ENCODE results near the gene NCK2. TPM values are rescaled to one million over a fixed set of nuclear protein-coding genes. Genes with fewer than 3 reads are reported as not detected.

NCK2 gene
- total RNA-seq, 4 donors from 2014 or later = 55.4 to 90.5 (median 62.5) TPM

DNA sequence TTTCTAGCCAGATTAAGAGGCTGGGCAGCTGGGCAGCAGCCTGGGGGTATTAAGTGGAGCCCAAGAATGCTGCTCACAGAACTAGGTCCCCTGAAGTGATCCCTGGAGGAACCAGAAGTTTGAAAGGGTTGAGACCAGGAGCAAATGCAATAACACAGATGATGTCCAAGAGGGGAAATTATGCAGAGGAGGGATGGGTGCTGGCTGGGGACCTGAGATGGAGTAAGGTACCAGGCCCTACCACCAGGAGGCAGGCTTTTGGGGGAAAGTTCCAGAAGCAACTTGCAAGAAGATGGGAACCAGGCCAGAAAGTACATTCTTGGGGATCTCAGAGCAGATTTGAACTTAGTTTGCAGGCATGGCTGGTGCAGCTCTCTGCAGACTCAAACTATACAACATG lies 175.1 kb downstream of the NCK2 start:
- no peak for DNase-seq
- no peak for TF ChIP-seq POLR2A (IDR thresholded peaks at IDR 0.05)
- TF ChIP-seq CTCF (IDR thresholded peaks at IDR 0.05) = peak in 5 of 6 experiments; percentile 11 to 55 (median 36)
- intact Hi-C loops (cut with DNase I) = no loop called here
- Histone ChIP-seq H3K27me3 (no peaks in the 10 kb centered on the region), H3K9me3 (peaks cover 0 to 14% (median 4%) of the 10 kb centered on the region in 3 donors), H3K27ac (peak overlapping the region in 1 of 4 donors; percentile 40), H3K4me1 (peaks cover 0 to 10% (median 0%) of the 10 kb centered on the region in 3 donors), H3K36me3 (no peaks in the 10 kb centered on the region), H3K4me3 (no peak overlapping the region)

- Histone ChIP-seq H3K27me3 (no peaks in the 10 kb centered on the region), H3K4me3 (no peak overlapping the region), H3K27ac (no peak overlapping the region), H3K9me3 (no peaks in the 10 kb centered on the region), H3K4me1 (peaks cover 0 to 18% (median 0%) of the 10 kb centered on the region in 3 donors), H3K36me3 (no peaks in the 10 kb centered on the region)
- WGBS, 2 donors = 60 to 88% methylated on average over 4 to 6 of the region's 6 CpGs
- intact Hi-C loops (cut with DNase I) = no loop called here
- TF ChIP-seq CTCF (IDR thresholded peaks at IDR 0.05) (no peak), POLR2A (IDR thresholded peaks at IDR 0.05) (no peak)
- DNase-seq = no peak
Measured at GRCh38 chr2:105924271-105924670, 179.6 kb downstream of the NCK2 start.

DNA sequence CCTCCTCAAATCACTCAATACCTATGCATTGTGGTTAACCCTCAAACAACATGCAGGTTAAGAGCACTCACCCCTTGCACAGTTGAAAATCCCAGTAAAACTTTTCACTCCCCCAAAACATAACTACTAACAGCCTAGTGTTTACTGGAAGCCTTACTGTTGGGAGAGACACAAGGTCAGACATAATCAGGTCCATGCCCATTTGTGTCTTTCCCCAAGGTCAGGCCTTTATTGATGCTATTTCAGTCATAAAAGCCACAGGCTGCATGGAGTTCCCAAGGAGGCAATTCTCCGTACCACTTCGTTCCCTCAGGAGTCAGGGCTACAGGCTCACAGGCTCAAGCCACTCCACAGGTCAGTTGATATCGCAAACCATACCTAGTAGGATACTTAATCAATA lies 180.2 kb downstream of the NCK2 start:
- WGBS, 2 donors = 95 to 97% methylated on average over 3 of the region's 3 CpGs
- Histone ChIP-seq H3K36me3 (no peaks in the 10 kb centered on the region), H3K4me1 (peaks cover 0 to 11% (median 0%) of the 10 kb centered on the region in 3 donors), H3K27me3 (no peaks in the 10 kb centered on the region), H3K4me3 (no peak overlapping the region), H3K27ac (no peak overlapping the region), H3K9me3 (no peaks in the 10 kb centered on the region)
- TF ChIP-seq POLR2A (IDR thresholded peaks at IDR 0.05) (no peak), CTCF (IDR thresholded peaks at IDR 0.05) (no peak)
- no peak for DNase-seq
- intact Hi-C loops (cut with DNase I) = no loop called here

DNA sequence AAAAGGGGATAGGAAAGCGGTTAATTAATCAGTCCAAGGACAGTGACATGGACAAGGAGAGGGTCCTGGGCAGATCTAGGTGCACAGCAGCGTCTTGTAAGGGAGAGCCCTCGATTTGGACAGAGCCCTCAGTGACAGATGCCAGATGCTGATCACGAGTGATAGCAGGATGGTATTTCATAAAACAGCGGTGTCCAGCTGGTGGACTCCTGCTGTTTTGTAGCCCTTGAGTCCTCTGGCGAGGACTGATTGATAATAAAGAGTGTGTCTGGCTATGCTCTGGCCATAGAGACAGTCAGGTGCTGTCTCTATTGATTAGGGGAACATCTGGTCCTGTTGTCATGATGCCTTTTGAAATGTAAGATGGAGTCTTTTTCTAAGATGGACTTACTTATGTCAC lies 180.7 kb downstream of the NCK2 start:
- no peak overlapping the region for H3K27ac ChIP-seq
- no peaks in the 10 kb centered on the region for H3K9me3 ChIP-seq
- H3K4me3 ChIP-seq = no peak overlapping the region
- 85 to 87% methylated on average over 6 of the region's 6 CpGs for WGBS, 2 donors
- no peaks in the 10 kb centered on the region for H3K36me3 ChIP-seq
- DNase-seq = no peak
- intact Hi-C loops (cut with DNase I) = no loop called here
- TF ChIP-seq POLR2A (IDR thresholded peaks at IDR 0.05) (no peak), CTCF (IDR thresholded peaks at IDR 0.05) (no peak)
- peaks cover 0 to 11% (median 0%) of the 10 kb centered on the region in 3 donors for H3K4me1 ChIP-seq
- H3K27me3 ChIP-seq = no peaks in the 10 kb centered on the region

DNA sequence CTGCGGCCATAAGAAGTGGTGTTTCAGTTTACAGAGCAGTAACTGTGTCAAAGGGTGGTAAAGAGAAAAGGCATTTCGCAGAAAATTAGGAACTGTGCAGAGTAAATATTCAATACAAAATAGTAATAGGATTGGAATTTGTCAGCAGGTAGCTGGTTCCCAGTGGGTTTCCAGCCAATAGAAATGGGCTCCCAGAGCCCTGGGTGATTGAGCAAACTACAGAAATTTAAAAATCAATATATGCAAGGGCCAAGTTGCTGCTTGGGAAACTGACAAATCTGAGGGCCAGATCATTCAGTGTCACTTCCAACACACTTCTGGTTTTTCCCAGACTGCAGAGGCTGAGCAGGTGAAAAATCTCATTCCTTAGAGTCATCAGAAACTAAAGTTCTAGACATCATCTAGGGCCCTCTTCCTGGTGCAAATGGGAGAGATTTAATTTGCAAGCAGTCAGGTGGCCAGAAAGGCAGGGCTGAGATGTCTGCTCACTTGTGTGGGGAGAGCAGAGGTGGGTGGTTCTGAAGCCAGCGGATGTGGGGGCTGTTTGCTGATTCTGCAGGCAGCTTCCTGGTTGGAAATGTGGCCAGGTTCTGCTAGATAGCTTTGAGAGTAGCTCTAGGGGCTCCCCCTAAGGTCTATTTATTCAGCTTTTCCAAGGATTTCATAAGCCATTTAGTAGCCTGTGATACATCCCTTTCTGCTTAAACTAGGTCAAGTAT lies 182.4 kb downstream of the NCK2 start:
- no peak for DNase-seq
- Histone ChIP-seq H3K9me3 (no peaks in the 10 kb centered on the region), H3K4me1 (peaks cover 0 to 11% (median 0%) of the 10 kb centered on the region in 3 donors), H3K4me3 (no peak overlapping the region), H3K36me3 (no peaks in the 10 kb centered on the region), H3K27me3 (no peaks in the 10 kb centered on the region), H3K27ac (no peak overlapping the region)
- TF ChIP-seq POLR2A (IDR thresholded peaks at IDR 0.05) (no peak), CTCF (IDR thresholded peaks at IDR 0.05) (no peak)
- 75 to 90% methylated on average over 3 of the region's 3 CpGs for WGBS, 2 donors
- intact Hi-C loops (cut with DNase I) = no loop called here

Measured in esophagus squamous epithelium (tissue), 5 donors.